ENCODE measurements around the gene TTC13.

- no peak for TF ChIP-seq POLR2AphosphoS5 (IDR thresholded peaks at IDR 0.05)
- TF ChIP-seq, protein P1, sequence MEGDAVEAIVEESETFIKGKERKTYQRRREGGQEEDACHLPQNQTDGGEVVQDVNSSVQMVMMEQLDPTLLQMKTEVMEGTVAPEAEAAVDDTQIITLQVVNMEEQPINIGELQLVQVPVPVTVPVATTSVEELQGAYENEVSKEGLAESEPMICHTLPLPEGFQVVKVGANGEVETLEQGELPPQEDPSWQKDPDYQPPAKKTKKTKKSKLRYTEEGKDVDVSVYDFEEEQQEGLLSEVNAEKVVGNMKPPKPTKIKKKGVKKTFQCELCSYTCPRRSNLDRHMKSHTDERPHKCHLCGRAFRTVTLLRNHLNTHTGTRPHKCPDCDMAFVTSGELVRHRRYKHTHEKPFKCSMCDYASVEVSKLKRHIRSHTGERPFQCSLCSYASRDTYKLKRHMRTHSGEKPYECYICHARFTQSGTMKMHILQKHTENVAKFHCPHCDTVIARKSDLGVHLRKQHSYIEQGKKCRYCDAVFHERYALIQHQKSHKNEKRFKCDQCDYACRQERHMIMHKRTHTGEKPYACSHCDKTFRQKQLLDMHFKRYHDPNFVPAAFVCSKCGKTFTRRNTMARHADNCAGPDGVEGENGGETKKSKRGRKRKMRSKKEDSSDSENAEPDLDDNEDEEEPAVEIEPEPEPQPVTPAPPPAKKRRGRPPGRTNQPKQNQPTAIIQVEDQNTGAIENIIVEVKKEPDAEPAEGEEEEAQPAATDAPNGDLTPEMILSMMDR (IDR thresholded peaks at IDR 0.05) = no peak
These were observed 80.5 kb downstream of the TTC13 start for GRCh38 chr1:230898144-230898543.
